GM12873 (cell line): ENCODE results near the gene DHX58.

Experiments used
- TF ChIP-seq, protein P1 (sequence below): IDR thresholded peaks from 2 replicates; pipeline ENCODE4 v1.5.1; 2012; ENCODE audit warnings: low read depth, mild to moderate bottlenecking, moderate library complexity, low read length, control low read depth; ENCODE audit not compliant: insufficient read depth; ENCODE audit errors: missing control alignments

Gene DHX58

DNA sequence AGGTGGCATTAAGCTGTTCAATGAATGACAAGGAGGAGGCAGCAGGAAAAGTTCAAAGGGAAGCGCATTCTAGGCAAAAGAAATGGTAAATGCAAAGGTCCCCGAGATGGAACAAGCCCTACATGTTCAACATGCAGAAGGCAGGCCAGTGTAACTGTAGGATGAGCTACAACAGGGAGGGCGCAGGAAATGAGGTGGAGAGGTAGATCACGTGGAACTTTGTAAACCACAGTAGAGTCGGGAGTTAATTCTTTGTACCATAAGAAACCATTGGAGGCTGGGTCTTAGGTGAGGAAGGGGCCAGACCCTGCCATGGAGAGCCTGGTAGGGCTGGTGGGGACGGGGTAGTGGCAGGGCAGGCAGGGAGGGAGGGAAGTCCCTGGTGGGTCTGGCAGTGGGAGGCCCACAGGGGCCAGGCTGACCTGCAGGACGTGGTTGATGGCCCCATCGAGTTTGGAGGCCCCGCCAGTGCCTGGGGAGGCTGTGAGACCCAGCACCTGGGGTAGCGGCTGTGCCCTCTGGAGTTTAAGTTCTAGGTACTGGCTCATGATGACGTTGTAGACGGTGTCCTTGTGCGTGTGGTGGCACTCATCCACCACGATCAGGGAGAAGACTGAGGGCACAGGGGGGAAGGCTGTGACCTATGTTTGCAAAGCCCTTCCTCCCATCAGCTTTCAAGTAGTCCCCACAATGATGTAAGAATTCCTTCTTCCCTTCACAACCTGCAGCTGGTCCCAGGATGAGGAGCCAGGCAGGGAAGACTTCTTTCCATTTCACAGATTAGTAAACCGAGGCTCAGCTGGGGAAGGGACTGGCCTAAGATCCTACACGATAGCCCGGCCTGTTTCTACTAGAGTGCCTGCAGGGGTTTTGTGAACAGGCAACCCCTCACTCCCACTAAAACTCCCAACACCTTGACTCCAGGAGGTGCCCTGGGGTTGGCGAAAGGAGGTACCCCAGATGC is 1.9 kb downstream of the DHX58 start:
- TF ChIP-seq, protein P1, sequence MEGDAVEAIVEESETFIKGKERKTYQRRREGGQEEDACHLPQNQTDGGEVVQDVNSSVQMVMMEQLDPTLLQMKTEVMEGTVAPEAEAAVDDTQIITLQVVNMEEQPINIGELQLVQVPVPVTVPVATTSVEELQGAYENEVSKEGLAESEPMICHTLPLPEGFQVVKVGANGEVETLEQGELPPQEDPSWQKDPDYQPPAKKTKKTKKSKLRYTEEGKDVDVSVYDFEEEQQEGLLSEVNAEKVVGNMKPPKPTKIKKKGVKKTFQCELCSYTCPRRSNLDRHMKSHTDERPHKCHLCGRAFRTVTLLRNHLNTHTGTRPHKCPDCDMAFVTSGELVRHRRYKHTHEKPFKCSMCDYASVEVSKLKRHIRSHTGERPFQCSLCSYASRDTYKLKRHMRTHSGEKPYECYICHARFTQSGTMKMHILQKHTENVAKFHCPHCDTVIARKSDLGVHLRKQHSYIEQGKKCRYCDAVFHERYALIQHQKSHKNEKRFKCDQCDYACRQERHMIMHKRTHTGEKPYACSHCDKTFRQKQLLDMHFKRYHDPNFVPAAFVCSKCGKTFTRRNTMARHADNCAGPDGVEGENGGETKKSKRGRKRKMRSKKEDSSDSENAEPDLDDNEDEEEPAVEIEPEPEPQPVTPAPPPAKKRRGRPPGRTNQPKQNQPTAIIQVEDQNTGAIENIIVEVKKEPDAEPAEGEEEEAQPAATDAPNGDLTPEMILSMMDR: no peak

DNA sequence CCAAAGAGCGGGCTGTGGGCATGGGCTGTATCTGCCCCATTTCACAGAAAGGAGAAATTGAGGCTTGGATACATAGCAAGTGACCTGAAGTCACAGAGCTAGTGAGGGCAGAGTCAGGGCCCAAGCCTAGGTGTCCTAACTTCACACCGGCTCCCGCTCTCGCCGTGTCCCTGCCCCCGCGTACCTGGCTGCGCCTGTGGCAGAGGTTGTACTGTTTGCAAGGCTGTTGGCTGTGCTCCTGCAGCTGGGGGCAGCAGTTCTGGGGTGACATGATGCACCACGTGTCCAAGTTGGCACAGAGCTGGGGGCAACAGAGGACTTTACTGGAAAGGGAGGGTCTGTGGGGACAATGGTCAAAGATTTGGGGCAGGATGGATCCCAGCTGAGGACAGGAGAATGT is 3.4 kb downstream of the DHX58 start:
- TF ChIP-seq, protein P1: no peak

DNA sequence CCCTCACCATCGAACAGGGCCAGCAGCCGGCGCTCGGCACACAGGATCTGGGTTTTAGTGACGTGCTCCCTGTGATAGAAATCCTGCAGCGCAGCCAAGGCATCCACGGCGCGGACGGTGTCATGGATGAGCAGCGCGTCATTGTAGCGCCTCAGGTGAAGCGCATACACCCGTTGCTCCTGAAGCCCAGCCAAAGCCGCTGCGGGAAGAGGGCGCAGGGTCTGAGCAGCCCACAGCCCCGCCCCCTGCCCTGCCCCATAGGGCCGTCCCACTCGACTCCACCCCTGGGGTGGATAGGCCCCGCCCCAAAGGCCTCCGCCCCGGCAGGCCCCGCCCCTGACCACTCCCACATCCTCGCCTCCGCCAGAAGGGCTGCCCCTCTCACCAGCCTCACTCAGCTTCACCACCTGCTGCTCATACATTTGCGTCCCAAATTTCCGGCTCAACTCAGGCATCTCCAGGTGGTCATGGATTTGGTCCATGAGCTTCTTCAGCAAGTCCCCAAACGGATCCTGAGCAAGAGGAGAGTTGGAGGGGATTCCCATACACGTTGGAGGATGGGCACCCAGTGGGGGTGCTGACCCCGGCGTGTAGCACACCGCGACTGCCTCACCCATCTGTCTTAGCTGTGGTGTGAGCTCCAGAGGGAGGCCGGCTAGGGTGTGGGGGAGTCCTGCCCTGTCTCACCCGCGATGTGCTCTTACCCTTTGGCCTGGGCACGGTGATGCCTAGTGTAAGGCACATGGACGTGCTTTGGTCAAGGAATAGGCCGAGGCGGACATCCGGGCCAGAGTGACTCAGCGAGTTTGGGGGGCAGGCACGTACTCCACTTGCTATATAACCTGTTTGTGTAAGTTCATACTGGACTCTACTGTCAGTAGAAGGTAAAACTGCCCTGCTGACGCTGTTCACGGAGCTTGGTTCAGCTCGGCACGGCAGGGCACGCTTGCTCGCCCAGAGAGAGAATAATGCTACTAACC is 4.6 kb downstream of the DHX58 start:
- TF ChIP-seq, protein P1: no peak

DNA sequence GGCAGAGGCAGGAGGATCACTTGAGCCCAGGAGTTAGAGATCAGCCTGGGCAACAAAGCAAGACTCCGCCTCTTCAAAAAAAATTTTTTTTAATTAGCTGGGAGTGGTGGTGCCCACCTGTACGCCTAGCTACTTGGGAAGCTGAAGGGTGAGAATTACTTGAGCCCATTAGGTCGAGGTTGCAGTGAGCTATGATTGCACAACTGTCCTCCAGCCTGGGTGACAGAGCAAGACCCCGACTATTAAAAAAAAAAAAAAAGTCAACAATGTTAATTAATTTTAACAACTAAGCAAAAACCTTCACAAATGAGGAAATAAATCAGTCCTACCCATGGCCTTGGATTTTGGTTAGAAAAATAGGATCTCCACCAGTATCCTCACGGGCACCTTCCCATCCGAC is 5.4 kb downstream of the DHX58 start:
- TF ChIP-seq, protein P1: no peak

DNA sequence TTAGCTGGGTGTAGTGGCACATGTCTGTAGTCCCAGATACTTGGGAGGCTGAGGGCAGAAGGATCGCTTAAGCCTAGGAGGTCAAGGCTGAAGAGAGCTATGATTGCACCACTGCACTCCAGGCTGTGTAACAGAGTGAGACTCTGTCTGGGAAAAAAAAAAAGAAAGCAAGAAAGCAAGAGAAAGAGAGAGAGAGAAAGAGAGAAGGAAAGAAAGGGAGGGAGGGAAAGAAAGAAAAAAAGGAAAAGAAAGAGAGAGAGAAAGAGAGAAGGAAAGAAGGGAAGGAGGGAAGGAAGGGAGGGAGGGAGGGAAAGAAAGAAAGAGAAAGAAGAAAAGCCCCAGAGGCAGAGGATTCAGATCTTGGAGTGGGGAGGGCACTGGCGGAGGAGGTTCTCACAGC is 6.5 kb downstream of the DHX58 start:
- TF ChIP-seq, protein P1: no peak

DNA sequence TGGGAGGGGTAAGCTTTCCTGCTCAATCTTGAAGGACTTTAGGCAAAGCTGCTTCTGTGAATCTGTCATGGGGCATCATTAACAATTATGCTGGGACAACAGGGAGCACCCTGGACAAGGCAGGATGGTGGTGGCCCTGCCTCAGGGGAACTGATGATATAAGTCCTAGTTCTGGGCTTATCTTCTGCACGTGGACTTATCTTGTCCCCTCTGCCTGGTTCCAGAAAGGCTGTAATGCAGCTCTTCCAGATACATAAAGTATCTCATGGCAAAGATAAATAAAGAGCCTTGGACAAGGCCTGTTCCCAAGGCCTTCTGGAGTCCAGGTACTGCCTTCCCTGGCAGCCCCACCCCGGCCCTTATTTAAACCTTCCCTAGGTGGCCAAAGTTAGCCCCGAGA is 8.2 kb downstream of the DHX58 start:
- TF ChIP-seq, protein P1: no peak
